OCI-LY3 (cell line): ENCODE measurements around the gene NPHS1.

Experiments used
- EZH2phosphoT487 ChIP-seq: fragments of 200-600 bp; shearing (Covaris generic); IDR thresholded peaks from 2 replicates; pipeline ENCODE4 v1.6.1; 2018; ENCODE audit warnings: antibody characterized with exemption, mixed run types, low read depth
- TF ChIP-seq, protein P1 (sequence below): fragments of 200-600, 300-600 bp; sonication (generic); IDR thresholded peaks from 2 replicates; pipeline ENCODE4 v1.5.1; 2014; ENCODE audit warnings: antibody characterized with exemption, low read length, low read depth

DNA sequence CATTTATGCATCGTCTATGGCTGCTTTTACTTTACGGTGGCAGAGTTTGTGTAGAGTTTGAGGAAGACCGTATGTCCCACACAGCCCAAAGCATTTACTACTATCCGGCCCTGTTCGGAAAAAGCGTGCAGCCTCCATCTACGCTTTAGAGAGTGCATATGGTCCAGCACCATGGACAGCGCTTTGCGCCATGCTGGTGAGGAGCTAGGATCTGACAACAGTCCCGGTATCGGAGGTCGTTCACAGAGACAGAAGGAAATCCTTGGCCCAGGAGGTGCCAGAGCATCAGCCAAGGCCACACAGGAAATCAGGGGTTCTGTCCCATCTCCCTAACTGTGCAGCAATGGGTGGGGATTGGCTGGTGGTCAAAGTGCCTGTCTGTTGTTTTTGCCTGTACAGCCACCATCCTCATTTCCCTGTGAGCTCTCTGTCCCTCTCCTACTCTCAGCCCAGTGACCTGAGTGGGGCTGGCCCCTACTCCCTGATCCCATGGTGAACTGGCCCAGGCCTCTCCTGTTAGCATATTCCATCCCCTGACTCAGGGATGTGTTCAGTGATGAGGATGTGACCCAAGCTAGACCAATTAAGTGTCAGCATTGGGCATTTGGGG lies 23.5 kb downstream of the NPHS1 start:
- TF ChIP-seq, protein P1, sequence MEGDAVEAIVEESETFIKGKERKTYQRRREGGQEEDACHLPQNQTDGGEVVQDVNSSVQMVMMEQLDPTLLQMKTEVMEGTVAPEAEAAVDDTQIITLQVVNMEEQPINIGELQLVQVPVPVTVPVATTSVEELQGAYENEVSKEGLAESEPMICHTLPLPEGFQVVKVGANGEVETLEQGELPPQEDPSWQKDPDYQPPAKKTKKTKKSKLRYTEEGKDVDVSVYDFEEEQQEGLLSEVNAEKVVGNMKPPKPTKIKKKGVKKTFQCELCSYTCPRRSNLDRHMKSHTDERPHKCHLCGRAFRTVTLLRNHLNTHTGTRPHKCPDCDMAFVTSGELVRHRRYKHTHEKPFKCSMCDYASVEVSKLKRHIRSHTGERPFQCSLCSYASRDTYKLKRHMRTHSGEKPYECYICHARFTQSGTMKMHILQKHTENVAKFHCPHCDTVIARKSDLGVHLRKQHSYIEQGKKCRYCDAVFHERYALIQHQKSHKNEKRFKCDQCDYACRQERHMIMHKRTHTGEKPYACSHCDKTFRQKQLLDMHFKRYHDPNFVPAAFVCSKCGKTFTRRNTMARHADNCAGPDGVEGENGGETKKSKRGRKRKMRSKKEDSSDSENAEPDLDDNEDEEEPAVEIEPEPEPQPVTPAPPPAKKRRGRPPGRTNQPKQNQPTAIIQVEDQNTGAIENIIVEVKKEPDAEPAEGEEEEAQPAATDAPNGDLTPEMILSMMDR, result no peak
- TF ChIP-seq EZH2phosphoT487, result no peak
